ENCODE data around the gene MAD1L1. TPM values are rescaled to one million over a fixed set of nuclear protein-coding genes. Genes with fewer than 3 reads are reported as not detected.
"Not testable (repeated sequence)": the region's sequence is repeated elsewhere in the genome, so short reads cannot be mapped to it uniquely, and the experiment has no call there.

Gene MAD1L1
- total RNA-seq, 1 donor from 2014 or later = 54.0 TPM

DNA sequence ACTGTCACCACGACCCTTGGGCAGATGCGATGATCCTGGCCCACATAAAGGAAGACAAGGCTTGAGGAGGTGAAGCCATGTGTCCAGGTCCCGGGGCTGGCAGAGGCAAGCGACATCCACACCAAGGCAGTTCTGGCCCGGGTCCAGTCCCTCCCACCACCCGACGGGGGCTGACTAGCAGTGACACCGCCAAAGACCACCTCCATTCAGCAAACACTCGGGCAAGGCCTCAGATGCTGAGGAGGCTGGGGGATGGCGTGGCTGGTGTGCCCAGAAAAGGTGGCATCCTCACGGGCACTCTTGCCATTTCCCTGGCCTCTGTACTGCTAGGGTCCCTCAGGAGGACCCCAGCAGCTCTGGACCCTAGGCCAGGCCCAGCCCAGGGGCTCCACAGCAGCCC, 343.7 kb downstream of the MAD1L1 start:
- H3K27ac Mint-ChIP-seq = no peak overlapping the region
- H3K4me1 Mint-ChIP-seq = peaks cover 9% of the 10 kb centered on the region
- peaks cover 9% of the 10 kb centered on the region for H3K9me3 Mint-ChIP-seq
- DNase-seq = no peak
- H3K27me3 Mint-ChIP-seq = no peaks in the 10 kb centered on the region
- intact Hi-C loops (cut with micrococcal nuclease) = no loop called here
- no peak overlapping the region for H3K4me3 Mint-ChIP-seq
- H3K36me3 Mint-ChIP-seq (ENCODE audit: low read depth) = peaks cover 32% of the 10 kb centered on the region

DNA sequence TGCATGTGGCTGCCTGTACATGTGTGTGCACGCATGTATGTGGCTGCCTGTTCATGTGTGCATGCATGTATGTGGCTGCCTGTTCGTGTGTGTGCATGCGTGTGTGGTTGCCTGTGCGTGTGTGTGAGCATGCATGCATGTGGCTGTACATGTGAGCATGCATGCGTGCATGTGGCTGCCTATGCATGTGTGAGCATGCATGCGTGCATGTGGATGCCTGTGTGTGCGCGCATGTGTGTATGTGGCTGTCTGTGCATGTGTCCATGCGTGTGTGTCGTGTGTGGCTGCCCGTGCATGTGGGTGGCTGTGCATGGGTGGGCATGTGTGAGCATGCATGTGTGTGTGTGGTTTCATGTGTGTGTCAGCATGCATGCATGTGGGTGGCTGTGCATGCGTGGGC, 344.3 kb downstream of the MAD1L1 start:
- H3K9me3 Mint-ChIP-seq = peaks cover 9% of the 10 kb centered on the region
- no peak overlapping the region for H3K4me3 Mint-ChIP-seq
- no peaks in the 10 kb centered on the region for H3K27me3 Mint-ChIP-seq
- H3K4me1 Mint-ChIP-seq = peaks cover 10% of the 10 kb centered on the region
- peaks cover 32% of the 10 kb centered on the region for H3K36me3 Mint-ChIP-seq (ENCODE audit: low read depth)
- intact Hi-C loops (cut with micrococcal nuclease) = no loop called here
- no peak for DNase-seq
- no peak overlapping the region for H3K27ac Mint-ChIP-seq

DNA sequence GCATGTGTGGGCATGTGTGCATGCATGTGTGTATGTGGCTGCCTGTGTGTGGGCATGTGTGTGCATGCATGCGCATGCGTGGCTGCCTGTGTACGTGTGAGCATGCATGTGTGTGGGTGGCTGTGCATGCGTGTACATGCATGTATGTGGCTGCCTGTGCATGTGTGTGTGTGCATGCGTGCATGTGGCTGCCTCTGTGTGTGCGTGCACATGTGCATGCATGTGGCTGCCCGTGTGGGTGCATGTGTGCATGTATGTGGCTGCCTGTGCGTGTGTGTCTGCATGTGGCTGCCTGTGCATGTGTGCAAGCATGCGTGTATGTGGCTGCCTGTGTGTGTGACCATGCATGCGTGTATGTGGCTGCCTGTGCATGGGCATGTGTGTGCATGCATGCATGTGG, 345.5 kb downstream of the MAD1L1 start:
- intact Hi-C loops (cut with micrococcal nuclease) = no loop called here
- peaks cover 9% of the 10 kb centered on the region for H3K9me3 Mint-ChIP-seq
- H3K36me3 Mint-ChIP-seq (ENCODE audit: low read depth) = peaks cover 32% of the 10 kb centered on the region
- H3K4me1 Mint-ChIP-seq = peaks cover 18% of the 10 kb centered on the region
- DNase-seq = no peak
- H3K27ac Mint-ChIP-seq = no peak overlapping the region
- H3K4me3 Mint-ChIP-seq = no peak overlapping the region
- H3K27me3 Mint-ChIP-seq = no peaks in the 10 kb centered on the region

DNA sequence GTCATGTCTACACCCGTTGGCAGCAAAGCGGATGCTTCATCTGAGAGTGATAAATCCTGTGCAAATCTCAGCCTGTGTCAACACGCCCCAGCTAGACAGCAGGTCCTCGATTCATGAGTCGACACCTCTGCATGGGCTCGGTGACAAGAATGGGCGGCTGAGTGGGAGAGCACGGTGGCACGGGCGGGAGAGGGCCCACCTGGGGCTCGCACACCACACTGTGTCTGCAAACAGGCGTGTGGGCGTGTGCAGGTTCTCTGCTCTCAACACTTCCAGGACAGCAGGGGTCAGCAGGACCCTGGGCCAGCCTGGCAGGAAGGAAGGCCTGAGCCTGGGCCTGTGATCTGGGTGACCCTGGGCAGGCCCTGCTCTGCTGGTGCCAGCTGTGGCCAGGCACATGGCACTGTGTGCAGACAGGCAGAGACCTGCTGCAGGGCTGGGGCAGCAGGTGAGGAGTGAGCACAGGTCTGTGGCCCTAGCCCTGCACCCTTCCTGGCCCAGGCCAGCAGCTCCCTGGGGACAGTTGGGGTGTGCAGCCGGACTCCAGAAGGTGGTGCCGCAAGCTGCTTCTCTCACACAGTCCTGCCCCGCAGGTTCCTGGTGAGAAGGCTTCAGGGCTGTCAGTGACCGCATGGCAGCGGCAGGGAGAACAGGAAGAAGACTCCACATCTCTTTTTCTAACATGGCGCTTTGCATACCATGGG, 346.2 kb downstream of the MAD1L1 start:
- no peaks in the 10 kb centered on the region for H3K27me3 Mint-ChIP-seq
- peaks cover 22% of the 10 kb centered on the region for H3K4me1 Mint-ChIP-seq
- peaks cover 9% of the 10 kb centered on the region for H3K9me3 Mint-ChIP-seq
- intact Hi-C loops (cut with micrococcal nuclease) = no loop called here
- no peak for DNase-seq
- H3K4me3 Mint-ChIP-seq = no peak overlapping the region
- H3K36me3 Mint-ChIP-seq (ENCODE audit: low read depth) = peaks cover 30% of the 10 kb centered on the region
- no peak overlapping the region for H3K27ac Mint-ChIP-seq

DNA sequence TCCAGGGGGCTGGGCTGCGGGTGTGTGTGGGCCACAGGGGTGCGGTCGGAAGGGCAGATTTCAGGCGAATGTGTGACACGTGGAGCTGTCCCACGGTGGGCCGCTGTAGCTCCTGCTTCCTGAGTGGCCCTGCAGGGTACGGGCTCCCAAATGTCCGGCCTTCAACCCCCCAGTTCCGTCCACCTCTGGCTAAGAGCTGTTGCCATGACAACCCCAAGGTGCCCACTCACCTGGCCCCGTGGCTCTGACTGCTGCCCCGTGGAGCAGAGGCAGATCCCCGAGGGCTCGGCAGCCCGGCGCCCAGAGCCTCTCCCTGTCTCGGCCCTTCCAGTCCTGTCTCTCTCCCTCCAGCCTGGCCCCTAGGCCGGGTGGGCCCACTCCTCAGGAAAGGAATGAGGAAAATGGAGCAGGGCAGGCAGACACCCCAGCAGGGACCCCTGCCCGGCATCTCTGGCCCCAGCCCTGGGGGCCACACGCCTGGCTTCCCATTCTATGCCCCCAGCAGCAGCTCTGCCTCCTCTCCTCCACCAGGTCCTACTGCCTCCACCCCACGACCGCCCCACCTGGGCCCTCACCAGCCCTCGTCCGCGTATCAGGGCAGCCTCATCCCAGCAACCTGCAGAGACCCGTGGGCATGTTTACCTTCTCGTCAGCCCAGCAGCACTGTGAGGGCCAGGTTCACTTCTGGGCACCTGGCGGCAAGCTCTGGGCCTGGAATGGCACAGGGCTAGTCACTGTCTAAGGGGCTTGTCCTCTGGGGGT, 347.1 kb downstream of the MAD1L1 start:
- H3K27me3 Mint-ChIP-seq = no peaks in the 10 kb centered on the region
- H3K9me3 Mint-ChIP-seq = peaks cover 9% of the 10 kb centered on the region
- peaks cover 33% of the 10 kb centered on the region for H3K36me3 Mint-ChIP-seq (ENCODE audit: low read depth)
- intact Hi-C loops (cut with micrococcal nuclease) = no loop called here
- H3K4me3 Mint-ChIP-seq = no peak overlapping the region
- peaks cover 25% of the 10 kb centered on the region for H3K4me1 Mint-ChIP-seq
- DNase-seq = no peak
- no peak overlapping the region for H3K27ac Mint-ChIP-seq

DNA sequence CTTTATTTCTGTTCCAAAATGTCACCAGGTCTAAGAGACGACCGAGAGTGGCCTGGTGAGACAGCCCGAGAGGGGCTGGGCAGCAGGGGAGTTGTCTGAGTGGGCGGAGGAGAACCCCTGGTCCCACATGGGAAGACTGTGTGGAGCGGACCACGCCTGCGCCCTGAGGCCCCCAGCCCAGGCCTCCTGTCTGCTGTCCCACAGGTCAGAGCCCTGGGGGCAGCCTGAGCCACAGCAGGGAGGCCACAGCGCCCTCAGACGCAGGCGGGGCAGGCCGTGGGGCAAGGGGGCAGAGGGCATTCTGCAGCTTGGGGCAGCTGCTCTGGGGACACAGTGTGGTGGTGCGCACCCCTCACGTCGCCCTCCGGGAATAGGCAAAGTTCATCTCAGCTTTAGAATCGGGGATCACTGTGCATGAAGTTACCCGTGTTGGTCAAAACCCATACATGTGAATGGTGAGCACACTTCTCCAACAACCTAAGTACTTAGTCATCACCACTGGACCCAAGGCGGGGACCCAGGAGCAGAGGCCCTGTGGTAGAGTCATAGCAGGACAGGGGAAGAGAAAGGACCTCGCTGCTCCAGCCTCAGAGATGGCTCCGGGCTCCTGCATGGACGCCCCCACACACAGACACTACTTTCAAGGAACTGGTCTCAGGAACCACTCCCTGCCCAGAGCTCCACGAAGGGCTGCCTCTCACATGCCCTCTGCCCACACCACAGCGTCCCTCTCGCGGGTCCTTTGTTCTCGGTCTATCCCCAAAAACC, 348.0 kb downstream of the MAD1L1 start:
- no peak overlapping the region for H3K27ac Mint-ChIP-seq

DNA sequence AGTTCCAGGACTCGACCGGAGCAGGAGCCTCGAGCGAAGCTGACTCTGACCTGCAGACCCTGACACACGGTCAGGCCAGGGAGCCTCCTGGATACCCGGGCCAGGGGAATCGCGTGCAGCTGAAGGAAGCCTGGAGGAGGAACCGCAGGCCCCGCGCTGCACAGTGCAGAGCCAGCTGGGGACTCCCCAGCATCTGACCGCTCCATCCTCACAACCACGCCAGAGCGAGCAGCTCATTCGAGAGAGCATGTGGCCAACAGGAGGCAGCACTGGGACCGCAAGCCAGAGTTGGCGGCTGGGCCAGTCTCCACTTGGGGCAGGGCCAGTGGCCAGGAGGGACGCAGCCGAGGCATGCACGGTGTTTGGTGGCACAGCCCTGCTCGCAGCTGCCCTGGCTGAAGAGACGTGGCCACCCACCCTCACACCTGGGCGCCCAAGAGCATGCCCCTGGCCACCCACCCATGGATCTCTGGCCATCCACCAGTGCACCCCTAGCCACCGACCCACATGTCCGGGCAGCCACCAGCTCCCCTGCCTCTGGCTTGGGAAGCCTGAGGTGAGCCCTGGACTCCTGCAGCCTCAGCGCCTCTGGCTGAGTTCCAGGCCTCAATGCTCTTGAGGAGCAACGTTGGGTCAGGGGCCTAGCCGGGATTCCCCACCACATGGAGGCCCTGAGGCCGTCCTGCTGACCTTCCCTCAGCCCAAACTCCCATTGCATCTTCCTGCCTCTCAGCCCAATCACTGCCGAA, 348.7 kb downstream of the MAD1L1 start:
- peaks cover 9% of the 10 kb centered on the region for H3K9me3 Mint-ChIP-seq
- intact Hi-C loops (cut with micrococcal nuclease) = no loop called here
- no peak overlapping the region for H3K27ac Mint-ChIP-seq
- peaks cover 18% of the 10 kb centered on the region for H3K4me1 Mint-ChIP-seq
- no peaks in the 10 kb centered on the region for H3K27me3 Mint-ChIP-seq
- H3K4me3 Mint-ChIP-seq = no peak overlapping the region
- peaks cover 39% of the 10 kb centered on the region for H3K36me3 Mint-ChIP-seq (ENCODE audit: low read depth)
- DNase-seq = peak; percentile 61

More for the DNA sequence above, 348.0 kb downstream of the MAD1L1 start:
- Mint-ChIP-seq H3K9me3 (peaks cover 9% of the 10 kb centered on the region), H3K27me3 (no peaks in the 10 kb centered on the region), H3K4me1 (peaks cover 20% of the 10 kb centered on the region), H3K36me3 (ENCODE audit: low read depth) (peaks cover 34% of the 10 kb centered on the region), H3K4me3 (no peak overlapping the region)
- no peak for DNase-seq
- intact Hi-C loops (cut with micrococcal nuclease) = no loop called here

DNA sequence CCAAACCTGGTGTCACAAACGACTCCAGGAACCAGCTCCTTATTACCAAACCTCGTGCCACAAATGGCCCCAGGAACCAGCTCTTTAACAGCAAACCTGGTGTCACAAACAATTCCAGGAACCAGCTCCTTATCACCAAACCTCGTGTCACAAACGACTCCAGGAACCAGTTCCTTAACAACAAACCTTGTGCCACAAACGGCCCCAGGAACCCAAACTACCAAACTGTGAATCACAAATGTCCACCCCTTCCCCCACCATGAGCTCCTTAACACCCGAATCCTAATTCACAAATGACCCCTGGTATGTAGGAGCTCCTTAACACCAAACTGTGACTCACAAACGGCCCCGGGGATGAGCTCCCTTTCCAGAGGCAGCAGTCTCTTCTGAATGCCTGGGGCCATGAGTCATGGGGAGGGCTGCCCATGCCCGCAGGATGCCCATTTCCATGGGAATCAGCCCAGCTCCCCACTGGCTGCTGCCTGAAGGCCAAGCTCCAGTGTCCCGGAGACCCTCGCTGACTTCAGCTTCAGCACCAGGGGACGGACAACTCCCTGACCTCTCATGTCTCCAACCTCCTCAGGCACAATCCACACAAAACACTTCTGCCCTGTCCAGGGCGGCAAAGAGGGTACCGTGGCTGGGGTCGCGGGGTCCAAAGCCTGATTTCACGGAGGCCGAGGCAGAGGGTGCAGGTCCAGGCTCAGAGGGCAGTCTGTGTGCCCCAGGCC, 349.5 kb downstream of the MAD1L1 start:
- H3K36me3 Mint-ChIP-seq (ENCODE audit: low read depth) = peaks cover 35% of the 10 kb centered on the region
- peak overlapping the region; percentile 41 for H3K4me3 Mint-ChIP-seq
- DNase-seq = no peak
- peaks cover 18% of the 10 kb centered on the region for H3K4me1 Mint-ChIP-seq
- peak overlapping the region; percentile 56 for H3K27ac Mint-ChIP-seq
- intact Hi-C loops (cut with micrococcal nuclease) = no loop called here
- peaks cover 8% of the 10 kb centered on the region for H3K9me3 Mint-ChIP-seq
- H3K27me3 Mint-ChIP-seq = no peaks in the 10 kb centered on the region

DNA sequence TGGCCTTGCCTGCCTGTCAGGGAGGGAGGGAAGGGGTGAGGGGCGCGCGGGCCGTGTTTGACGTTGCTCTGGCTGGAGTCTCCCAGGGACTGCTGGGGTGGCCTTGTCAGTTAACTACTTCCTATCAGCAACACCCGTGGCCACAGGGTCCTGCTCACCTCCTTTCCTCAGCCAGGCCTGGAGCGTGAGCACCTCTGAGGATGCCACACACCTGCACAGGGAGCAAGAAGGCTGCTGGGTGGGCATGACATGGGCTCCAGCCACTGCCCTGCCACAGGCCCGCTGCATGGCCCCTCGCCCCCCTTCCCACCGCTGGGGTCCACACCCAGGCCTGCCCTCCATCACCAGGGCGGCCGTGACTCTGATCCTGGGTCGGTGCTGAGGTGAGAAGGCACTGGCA, 350.3 kb downstream of the MAD1L1 start:
- Mint-ChIP-seq H3K27me3 (no peaks in the 10 kb centered on the region), H3K4me3 (no peak overlapping the region)
- intact Hi-C loops (cut with micrococcal nuclease) = no loop called here

DNA sequence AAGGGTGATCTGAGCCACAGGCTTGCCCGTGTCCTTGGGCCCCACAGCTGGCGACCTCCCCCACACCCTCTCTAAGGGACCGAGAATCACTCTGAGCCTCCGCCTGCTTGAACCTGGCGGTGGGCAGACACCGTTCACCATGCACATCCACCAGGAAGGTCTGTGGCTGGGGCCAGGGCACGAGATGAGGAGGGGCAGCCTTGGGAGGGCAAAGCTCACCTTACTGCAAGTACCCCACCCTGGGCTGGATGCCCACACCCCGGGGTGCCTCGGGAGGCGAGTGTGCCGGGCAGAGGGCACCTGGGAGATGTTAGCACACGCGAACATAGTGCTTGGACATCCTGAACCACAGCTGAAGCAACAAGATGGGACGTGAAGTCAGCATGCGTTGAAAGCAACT, 350.8 kb downstream of the MAD1L1 start:
- Mint-ChIP-seq H3K27me3 (no peaks in the 10 kb centered on the region), H3K9me3 (peaks cover 6% of the 10 kb centered on the region), H3K36me3 (ENCODE audit: low read depth) (peaks cover 26% of the 10 kb centered on the region), H3K4me3 (no peak overlapping the region), H3K4me1 (peaks cover 18% of the 10 kb centered on the region), H3K27ac (no peak overlapping the region)
- intact Hi-C loops (cut with micrococcal nuclease) = no loop called here
- no peak for DNase-seq

More for the DNA sequence above, 350.3 kb downstream of the MAD1L1 start:
- Mint-ChIP-seq H3K36me3 (ENCODE audit: low read depth) (peaks cover 31% of the 10 kb centered on the region), H3K9me3 (peaks cover 6% of the 10 kb centered on the region), H3K27ac (peak overlapping the region; percentile 56), H3K4me1 (peaks cover 18% of the 10 kb centered on the region)
- no peak for DNase-seq

DNA sequence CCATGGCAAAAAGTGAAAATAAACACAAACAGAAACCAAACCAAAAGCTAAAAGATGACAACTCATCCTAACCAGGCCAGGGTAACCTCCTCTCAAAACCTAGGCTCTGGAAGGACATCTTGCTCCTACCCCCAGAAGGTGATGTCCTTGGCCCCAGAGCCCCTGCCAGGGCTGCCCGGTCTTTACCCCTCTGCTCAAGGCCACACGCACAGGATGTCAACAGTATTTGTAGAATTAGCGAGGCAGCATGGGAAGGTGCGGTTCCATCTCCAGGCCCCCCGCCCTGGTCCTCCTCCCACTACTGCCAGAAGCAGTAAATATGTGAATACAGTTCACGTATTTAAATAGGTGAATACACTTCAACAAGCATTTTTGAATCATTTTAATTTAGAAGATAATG, 356.1 kb downstream of the MAD1L1 start:
- H3K27me3 Mint-ChIP-seq; H3K9me3 Mint-ChIP-seq; H3K4me3 Mint-ChIP-seq; DNase-seq; H3K4me1 Mint-ChIP-seq; H3K27ac Mint-ChIP-seq; intact Hi-C loops (cut with micrococcal nuclease): not testable (repeated sequence)
- peaks cover 38% of the 10 kb centered on the region for H3K36me3 Mint-ChIP-seq (ENCODE audit: low read depth)

DNA sequence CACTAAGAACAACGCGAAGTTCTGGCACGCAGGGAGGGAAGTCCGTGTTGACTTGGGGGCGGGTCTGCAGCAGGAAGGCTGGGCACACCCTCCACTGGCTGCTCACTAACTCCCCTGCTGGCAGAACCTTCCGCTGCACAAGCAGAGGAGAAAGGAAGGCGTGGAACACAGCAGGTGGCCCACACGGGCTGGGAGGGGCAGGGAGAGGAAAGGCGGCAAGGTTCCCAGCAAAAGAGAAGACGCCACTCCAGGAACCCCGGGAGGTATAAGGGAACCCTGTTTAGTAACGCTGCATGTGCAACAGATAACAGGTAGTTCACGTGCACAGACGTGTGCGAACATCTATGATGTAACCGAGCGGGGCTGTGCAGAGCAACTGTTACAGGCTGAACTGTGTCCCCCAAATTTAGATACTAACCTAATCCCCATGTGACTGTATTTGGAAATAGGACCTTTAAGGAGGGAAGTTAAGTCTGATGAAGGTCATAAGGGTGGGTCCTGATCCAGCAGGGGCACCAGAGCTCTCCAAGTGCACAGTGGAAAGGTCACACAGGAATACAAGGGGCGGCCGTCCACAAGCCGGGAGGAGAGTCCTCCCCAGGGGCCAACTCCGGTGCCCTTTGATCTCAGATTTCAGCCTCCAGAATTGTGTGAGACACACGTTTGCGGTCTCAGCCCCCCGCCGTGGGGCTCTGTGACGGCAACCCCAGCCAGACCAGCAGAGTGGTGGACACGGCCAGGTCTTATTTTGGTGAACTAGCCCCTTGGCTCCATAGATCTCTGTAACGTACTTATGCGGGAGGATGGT, 357.1 kb downstream of the MAD1L1 start:
- H3K27ac Mint-ChIP-seq; H3K4me1 Mint-ChIP-seq; DNase-seq; H3K27me3 Mint-ChIP-seq; H3K4me3 Mint-ChIP-seq; intact Hi-C loops (cut with micrococcal nuclease): not testable (repeated sequence)
- Mint-ChIP-seq H3K36me3 (ENCODE audit: low read depth) (peaks cover 41% of the 10 kb centered on the region), H3K9me3 (peaks cover 12% of the 10 kb centered on the region)
